AG09319 (cell line): ENCODE data around the gene CHD1.

ENCODE experiments used
- DNase-seq: peaks from one replicate; pipeline ENCODE4 v3.0.0-alpha.2; 2010; ENCODE audit warnings: low read depth; ENCODE audit errors: extremely low read depth
- TF ChIP-seq, protein P1 (sequence below): IDR thresholded peaks from 2 replicates; pipeline ENCODE4 v1.5.1; 2011; ENCODE audit warnings: low read depth, mild to moderate bottlenecking, inconsistent platforms, low read length, moderate library complexity

CHD1 gene

GRCh38 chr5:98827161-98827560, 101.6 kb downstream of the CHD1 start:
- peak; percentile 15 for DNase-seq
- TF ChIP-seq, protein P1, sequence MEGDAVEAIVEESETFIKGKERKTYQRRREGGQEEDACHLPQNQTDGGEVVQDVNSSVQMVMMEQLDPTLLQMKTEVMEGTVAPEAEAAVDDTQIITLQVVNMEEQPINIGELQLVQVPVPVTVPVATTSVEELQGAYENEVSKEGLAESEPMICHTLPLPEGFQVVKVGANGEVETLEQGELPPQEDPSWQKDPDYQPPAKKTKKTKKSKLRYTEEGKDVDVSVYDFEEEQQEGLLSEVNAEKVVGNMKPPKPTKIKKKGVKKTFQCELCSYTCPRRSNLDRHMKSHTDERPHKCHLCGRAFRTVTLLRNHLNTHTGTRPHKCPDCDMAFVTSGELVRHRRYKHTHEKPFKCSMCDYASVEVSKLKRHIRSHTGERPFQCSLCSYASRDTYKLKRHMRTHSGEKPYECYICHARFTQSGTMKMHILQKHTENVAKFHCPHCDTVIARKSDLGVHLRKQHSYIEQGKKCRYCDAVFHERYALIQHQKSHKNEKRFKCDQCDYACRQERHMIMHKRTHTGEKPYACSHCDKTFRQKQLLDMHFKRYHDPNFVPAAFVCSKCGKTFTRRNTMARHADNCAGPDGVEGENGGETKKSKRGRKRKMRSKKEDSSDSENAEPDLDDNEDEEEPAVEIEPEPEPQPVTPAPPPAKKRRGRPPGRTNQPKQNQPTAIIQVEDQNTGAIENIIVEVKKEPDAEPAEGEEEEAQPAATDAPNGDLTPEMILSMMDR: peak; percentile 52

DNA sequence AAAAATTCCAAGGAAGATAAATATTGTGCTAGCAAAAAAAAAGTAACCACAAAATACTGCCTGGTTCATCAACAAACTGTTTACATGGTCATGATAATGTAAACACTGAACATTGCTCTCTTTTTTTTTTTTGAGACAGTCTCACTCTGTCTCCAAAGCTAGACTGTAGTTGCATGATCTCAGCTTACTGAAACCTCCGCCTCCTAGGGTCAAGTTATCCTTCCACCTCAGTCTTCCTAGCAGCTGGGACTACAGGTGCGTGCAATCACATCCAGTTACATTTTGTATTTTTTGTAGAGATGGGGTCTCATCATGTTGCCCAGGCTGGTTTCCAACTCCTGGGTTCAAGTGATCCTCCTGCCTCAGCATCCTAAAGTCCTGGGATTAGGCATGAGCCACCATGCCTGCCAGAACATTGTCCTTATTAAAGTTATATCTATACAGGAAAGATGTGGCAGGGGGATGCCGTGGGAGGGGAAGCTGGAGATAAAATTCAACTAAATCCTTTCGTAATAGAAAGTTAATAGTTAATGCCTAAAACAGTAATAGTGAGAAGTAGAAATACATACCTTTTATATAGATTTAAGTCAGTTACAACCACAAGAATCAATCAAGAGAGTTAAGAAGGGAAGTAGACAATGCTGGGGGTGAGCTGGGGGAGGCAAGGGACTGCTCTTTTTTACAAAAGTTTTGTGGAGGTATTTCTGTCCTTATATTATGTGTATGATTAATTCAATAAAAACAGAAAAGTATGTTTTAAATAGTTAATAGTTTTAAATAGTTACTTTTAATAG, 103.0 kb downstream of the CHD1 start:
- TF ChIP-seq, protein P1: no peak
- no peak for DNase-seq

DNA sequence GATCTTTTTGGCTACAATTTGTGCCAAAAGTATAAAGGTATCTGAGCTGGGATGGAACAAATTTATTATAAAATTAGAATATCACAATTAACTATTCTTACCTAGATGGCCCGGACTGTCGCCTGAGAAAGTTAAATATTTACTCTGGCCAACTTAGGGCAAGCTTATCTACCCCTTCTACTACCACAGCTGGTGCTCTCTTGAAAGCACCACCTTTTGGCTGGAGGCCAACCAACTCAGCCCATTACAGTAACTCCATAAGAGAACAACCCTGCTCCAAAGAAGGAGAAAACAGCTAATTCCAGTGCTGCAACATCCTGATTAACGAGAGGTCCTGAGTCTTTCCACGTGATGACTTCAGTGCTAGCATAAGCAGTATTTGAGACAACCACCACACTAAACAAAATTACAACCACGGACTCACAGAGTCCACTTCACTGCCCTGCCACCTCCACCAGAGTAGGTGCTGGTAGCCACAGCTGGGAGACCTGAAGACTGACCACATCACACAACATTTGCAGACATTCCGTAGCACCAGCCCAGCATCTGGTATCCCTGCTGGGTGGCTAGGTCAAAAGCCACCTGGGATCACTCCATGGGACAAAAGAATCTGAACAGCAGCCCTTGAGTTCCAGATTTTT, 112.1 kb downstream of the CHD1 start:
- TF ChIP-seq, protein P1: no peak
- DNase-seq: no peak

- DNase-seq: no peak
- TF ChIP-seq, protein P1: no peak
These were observed 115.1 kb downstream of the CHD1 start for GRCh38 chr5:98813755-98814154.

DNA sequence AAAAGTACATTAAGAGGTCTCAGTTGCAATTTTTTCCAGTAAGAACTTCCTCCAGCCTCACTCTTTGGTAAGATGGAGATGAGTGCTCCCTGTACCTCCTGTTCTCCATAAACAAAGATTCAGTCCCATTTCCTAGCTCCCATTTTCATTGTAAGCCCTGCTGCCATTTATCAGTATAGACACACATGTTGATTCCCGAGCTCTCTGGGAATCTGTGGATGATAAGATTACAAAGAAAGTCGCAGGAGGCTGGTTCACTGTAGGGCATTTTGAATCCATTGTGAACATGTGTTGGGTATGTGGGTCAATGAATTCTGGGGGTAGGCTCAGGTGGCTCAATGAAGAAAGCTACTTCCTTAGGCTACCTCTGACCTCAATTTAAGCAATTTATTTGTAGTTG, 118.6 kb downstream of the CHD1 start:
- no peak for DNase-seq
- TF ChIP-seq, protein P1: no peak

GRCh38 chr5:98807806-98808205, 121.0 kb downstream of the CHD1 start:
- TF ChIP-seq, protein P1: no peak
- DNase-seq: no peak

DNA sequence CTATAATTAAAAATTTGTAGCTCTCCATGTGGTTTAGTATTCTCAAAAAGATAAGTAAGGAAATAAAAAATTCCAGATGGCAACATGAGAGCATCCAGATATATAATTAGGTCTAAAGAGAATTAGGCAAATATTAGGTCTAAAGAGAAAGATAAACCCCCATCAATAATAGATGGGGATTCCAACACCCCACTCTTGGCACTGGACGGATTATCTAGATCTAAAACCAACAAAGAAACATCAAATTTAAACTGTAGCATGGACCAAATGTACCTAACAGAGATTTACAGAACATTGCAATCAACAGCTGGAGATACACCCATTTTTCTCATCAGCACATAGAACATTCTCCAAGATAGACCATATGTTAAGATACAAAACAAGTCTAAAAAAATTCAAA, 123.7 kb downstream of the CHD1 start:
- DNase-seq: no peak
- TF ChIP-seq, protein P1: no peak
